GM21619 (cell line): ENCODE data around the gene ZNF365.
"Not testable (repeated sequence)": the region's sequence is repeated elsewhere in the genome, so short reads cannot be mapped to it uniquely, and the experiment has no call there.

Source experiments
- ATAC-seq: cut with Tn5 transposase; IDR thresholded peaks from one replicate; pipeline ENCODE4 v1.9.1; 2021; ENCODE audit not compliant: unreplicated experiment

ZNF365 gene

GRCh38 chr10:62410934-62411333 is 36.8 kb downstream of the ZNF365 start:
- ATAC-seq: not testable (repeated sequence)

GRCh38 chr10:62413048-62413447 is 38.9 kb downstream of the ZNF365 start:
- no peak for ATAC-seq

GRCh38 chr10:62413652-62414051 is 39.5 kb downstream of the ZNF365 start:
- ATAC-seq: no peak

- no peak for ATAC-seq
Observed at GRCh38 chr10:62414359-62414758, 40.2 kb downstream of the ZNF365 start.

GRCh38 chr10:62422068-62422590 is 48.0 kb downstream of the ZNF365 start:
- no peak for ATAC-seq

- ATAC-seq: no peak
Observed at GRCh38 chr10:62424026-62424425, 49.9 kb downstream of the ZNF365 start.

GRCh38 chr10:62426086-62426485 is 51.9 kb downstream of the ZNF365 start:
- no peak for ATAC-seq

GRCh38 chr10:62426600-62426999 is 52.4 kb downstream of the ZNF365 start:
- ATAC-seq: no peak

GRCh38 chr10:62430881-62431280 is 56.7 kb downstream of the ZNF365 start:
- no peak for ATAC-seq

- ATAC-seq: peak; percentile 94
Observed at GRCh38 chr10:62433181-62433692, 59.1 kb downstream of the ZNF365 start.

- ATAC-seq: no peak
Observed at GRCh38 chr10:62433901-62434300, 59.7 kb downstream of the ZNF365 start.

GRCh38 chr10:62437696-62438095 is 63.5 kb downstream of the ZNF365 start:
- peak; percentile 45 for ATAC-seq

GRCh38 chr10:62442006-62442405 is 67.8 kb downstream of the ZNF365 start:
- no peak for ATAC-seq

- no peak for ATAC-seq
Observed at GRCh38 chr10:62442894-62443669, 68.9 kb downstream of the ZNF365 start.

GRCh38 chr10:62443866-62444265 is 69.7 kb downstream of the ZNF365 start:
- no peak for ATAC-seq

- ATAC-seq: no peak
Observed at GRCh38 chr10:62446627-62447026, 72.5 kb downstream of the ZNF365 start.

GRCh38 chr10:62450912-62451610 is 76.9 kb downstream of the ZNF365 start:
- no peak for ATAC-seq

- ATAC-seq: no peak
Observed at GRCh38 chr10:62451611-62451975, 77.4 kb downstream of the ZNF365 start.
